Measurements from ENCODE around the gene NGLY1.

Gene NGLY1

DNA sequence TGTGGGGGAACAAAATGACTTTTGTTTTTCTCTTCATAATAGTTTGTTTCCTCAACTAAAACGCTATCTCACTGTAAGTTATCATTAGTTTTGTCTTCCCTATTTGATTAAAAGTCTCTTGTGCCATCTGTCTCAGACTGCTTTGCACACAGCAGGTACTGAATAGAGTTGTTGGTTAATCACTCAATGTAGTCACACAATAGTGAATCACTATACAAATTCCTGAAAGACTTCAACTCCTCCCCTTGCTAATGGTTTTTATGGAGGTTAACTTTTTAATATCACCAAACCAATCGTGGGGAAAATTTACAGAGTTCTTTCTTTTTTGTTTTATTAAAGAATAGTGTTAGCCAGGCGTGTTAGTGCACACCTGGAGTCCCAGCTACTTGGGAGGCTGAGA, 2.6 kb upstream of the NGLY1 start:
- DNase-seq (ENCODE audit: extremely low read depth in 1 of 2, low read depth in 1 of 2): no peak

GRCh38 chr3:25784971-25785370, 1.7 kb upstream of the NGLY1 start:
- DNase-seq (ENCODE audit: extremely low read depth in 1 of 2, low read depth in 1 of 2): no peak

DNA sequence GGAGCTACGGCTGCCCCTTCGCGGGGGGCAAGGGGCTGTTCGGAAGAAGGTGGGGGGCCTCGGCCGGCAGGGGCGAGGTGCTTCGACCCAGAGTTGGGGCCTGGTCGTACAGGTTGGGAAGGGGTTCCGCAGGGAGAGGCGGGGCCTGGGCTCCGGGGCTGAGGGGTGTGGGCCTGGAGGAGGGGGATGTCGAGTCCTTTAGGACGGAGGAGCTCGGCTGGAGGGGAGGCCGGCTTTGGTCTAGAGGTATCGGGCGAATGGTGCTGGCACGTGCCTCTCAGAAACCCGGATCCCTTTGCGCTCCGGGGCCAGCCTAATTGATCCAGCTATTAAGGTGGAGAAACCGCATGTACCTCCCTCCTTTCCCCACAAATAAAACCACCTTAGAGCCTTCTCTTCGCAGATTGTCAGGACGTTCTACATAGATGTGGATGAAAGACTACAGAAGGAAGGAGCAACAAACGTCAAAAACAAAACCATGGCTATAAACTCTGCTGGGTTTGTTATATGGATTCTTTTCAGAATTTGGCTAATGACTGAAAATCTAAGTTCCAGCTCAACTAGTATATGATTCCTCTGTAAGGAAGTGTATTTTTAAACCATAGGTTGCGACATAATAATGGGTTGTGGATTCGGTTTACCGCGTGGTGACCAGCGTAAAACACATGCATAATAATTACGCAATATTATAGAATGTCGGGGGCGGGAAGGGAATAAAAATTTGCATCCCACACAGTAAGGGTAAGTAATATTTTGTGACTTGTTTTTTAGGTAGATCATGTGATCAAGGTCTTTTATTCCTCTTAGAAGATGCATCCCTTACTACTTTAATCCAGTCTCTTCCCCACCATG, 644 bp upstream of the NGLY1 start:
- DNase-seq (ENCODE audit: extremely low read depth in 1 of 2, low read depth in 1 of 2): peak in 1 of 2 donors; percentile 18

DNA sequence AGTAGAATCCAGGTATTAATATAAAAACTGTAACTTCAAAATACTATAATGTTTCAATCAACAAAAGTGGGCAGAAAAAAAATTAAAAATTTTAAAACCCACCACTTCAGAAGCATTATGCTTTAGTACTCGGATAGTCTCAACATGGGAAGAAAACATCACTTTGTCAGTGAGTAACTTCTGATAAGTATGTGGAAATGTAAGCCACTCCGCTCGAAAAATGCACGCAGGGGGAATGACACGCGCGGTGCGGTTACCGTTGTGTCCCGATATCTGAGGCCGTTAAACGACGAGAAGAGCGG, 656 bp downstream of the NGLY1 start:
- no peak for DNase-seq (ENCODE audit: extremely low read depth in 1 of 2, low read depth in 1 of 2)

- DNase-seq (ENCODE audit: extremely low read depth in 1 of 2, low read depth in 1 of 2): no peak
Observed at GRCh38 chr3:25781758-25782594, 1.3 kb downstream of the NGLY1 start.

DNA sequence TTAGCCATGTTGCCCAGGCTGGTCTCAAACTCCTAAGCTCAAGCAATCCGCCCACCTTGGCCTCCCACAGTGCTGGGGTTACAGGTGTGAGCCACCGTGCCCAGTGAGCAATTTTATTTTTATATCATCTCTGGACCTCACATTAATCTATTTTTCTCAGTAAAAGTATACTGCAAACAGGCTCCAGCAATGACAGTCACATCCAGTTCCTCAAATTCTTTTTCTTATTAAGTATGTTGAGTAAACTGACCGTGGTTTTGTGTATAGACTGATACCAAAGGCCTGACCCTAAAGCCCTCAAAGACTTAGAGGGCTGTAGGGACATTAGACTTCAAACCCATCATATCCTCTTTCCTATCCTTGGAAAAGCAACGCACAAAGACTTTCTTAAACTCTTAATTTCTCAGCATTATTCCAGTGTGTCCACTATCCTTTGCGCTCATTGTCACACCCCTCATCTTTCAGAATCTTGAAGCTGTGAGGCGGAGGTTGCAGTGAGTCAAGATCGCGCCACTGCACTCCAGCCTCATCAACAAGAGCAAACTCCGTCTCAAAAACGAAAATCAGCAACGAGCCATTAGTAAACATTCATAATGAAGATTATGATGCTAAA, 2.0 kb downstream of the NGLY1 start:
- no peak for DNase-seq (ENCODE audit: extremely low read depth in 1 of 2, low read depth in 1 of 2)

GRCh38 chr3:25780618-25781017, 2.6 kb downstream of the NGLY1 start:
- no peak for DNase-seq (ENCODE audit: extremely low read depth in 1 of 2, low read depth in 1 of 2)

GRCh38 chr3:25775936-25776335, 7.3 kb downstream of the NGLY1 start:
- DNase-seq (ENCODE audit: extremely low read depth in 1 of 2, low read depth in 1 of 2): no peak

GRCh38 chr3:25768851-25769250, 14.4 kb downstream of the NGLY1 start:
- DNase-seq (ENCODE audit: extremely low read depth in 1 of 2, low read depth in 1 of 2): no peak

GRCh38 chr3:25751725-25752124, 31.5 kb downstream of the NGLY1 start:
- DNase-seq (ENCODE audit: extremely low read depth in 1 of 2, low read depth in 1 of 2): no peak

DNA sequence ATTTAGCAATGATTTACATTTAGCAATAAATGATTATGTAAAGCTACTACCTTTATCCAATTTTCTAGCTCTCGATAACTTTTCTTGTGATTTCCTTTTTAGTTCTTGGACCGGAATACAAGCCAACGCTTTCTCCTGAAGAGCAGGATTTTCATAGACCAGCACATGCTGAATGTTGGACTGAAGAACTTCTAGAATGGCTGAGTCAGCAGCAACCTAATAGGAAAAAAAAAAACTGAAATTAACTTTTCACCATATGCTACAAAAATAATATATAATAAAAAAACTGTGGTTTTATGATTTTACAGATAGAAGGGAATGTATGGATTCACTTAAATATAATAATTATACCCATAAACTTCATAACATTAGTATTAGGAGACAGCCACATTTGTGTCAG, 32.2 kb downstream of the NGLY1 start:
- DNase-seq (ENCODE audit: extremely low read depth in 1 of 2, low read depth in 1 of 2): no peak

- no peak for DNase-seq (ENCODE audit: extremely low read depth in 1 of 2, low read depth in 1 of 2)
Observed at GRCh38 chr3:25749031-25749581, 34.1 kb downstream of the NGLY1 start.

- DNase-seq (ENCODE audit: extremely low read depth in 1 of 2, low read depth in 1 of 2): no peak
Observed at GRCh38 chr3:25748189-25748588, 35.1 kb downstream of the NGLY1 start.

GRCh38 chr3:25747033-25747432, 36.2 kb downstream of the NGLY1 start:
- no peak for DNase-seq (ENCODE audit: extremely low read depth in 1 of 2, low read depth in 1 of 2)

DNA sequence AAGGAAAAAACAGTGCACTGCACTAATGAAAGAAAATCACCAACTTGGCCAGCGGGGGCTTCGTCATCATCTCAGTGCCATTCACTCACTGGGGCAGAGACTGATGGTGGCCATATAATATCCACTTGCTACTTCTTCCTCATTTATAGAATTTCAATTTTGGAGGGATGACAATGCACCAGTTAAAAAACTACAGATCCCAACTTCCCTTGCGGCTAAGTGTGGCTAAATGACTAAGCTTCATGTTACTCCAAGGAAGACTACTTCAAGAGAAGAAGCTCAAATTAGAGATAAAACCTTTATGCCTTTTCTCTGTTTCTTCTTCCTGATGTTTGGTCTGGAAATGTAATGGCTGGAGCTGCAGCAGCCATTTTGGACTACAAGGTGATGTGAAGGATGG, 38.8 kb downstream of the NGLY1 start:
- DNase-seq (ENCODE audit: extremely low read depth in 1 of 2, low read depth in 1 of 2): no peak

DNA sequence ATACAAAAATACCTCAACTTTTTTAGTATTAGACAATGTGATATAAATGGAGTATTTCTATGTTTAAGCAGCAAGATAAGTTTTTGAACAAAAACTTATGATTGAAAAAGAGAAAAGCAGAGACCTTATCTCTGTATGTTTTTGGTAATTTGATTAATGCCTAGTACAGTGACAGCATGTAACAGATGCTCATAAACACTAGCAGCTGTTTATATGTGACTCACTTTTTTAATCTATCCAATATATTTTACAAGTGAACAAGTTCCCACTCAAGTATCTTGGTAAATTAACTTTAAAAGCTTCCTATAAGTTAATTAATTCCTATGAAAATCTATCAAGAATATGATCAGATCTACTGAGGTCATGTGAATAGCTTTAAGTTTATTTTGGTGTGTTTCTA, 55.1 kb downstream of the NGLY1 start:
- no peak for DNase-seq (ENCODE audit: extremely low read depth in 1 of 2, low read depth in 1 of 2)

DNA sequence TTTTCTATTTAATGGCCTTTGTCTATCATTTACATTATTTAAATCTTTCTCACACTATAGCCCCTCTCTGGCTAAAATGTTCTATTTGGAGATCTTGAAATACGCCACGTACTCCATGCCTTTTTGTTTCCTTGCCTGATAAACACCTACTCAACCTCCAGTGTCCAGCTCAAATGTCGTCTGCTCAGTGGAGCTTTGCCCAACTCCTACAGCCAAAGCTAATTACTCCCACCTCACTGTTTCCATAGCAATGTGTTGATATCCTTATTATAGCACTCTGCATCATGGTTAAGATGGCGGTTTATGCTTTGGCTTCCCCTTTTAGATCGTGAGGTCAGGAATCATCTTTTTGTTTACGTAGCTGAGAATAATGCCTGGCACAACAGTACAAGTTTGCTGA, 55.9 kb downstream of the NGLY1 start:
- no peak for DNase-seq (ENCODE audit: extremely low read depth in 1 of 2, low read depth in 1 of 2)

- no peak for DNase-seq (ENCODE audit: extremely low read depth in 1 of 2, low read depth in 1 of 2)
Observed at GRCh38 chr3:25725810-25726209, 57.4 kb downstream of the NGLY1 start.

DNA sequence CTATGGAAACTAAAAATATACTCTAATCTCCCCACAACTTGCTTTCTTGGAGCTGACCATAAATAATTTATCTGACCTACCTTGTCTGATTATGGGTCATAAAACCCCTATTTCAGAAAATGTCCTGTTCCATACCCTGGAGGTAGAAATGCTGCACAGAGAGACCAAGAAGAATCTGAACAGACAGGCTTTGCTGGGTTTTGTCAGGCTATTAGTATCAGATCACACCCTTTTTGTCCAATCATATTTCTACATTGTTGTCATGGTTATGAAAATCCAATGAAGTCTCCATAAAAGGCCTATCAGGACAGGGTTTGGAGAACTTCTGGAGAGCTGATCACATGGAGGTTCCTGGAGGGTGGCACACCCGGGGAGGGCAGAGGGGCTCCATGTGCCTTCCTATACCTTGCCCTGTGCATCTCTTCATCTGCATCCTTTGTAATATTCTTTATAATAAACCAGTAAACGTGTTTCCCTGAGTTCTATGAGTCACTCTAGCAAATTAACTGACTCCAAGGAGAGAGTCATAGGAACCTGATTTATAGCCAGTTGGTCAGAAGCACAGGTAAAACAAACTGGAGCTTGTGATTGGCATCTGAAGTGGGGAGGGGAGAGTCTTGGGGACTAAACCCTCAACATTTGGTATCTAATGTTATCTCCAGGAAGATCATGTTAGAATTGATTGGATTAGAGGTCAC, 58.1 kb downstream of the NGLY1 start:
- no peak for DNase-seq (ENCODE audit: extremely low read depth in 1 of 2, low read depth in 1 of 2)

DNA sequence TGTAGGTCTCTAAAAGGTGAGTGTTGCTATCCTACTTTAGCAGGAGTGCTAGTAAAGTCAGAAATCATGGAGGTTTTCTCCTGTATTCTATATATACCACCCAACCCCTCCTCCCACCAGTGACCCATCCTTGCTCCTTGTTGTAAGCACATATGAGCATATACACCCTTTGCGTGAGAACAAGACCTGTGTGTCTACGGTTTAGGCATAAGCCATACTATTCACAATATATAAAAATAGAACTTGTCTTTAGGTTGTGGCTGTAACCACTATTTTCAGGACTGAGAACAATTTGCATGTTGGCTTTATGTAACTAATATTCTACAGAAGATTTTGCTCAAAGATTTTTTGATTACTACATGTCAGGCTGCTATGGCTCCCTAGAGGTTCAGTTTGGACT, 59.4 kb downstream of the NGLY1 start:
- no peak for DNase-seq (ENCODE audit: extremely low read depth in 1 of 2, low read depth in 1 of 2)

DNA sequence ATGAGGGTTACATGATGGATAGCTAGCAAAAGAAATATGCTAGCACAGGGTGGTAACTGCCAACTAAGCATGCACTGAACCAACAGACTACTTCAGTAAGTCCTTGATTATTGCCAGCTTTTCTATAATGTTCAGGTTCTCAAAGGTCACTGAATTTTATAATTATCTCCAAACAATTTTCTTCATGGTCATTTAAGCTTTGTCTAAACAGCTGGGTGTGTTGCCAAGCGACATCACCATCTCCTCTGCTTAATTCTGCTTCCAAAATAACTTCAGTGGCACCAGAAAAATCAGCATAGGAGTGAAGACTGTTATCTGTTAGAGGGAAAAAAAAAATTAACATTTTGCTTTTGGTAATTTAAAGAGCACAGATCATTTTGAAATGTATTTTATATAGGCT, 63.9 kb downstream of the NGLY1 start:
- no peak for DNase-seq (ENCODE audit: extremely low read depth in 1 of 2, low read depth in 1 of 2)
